Measurements from ENCODE around the gene MAN2A2. TPM values are rescaled to one million over a fixed set of nuclear protein-coding genes. Genes with fewer than 3 reads are reported as not detected.

The MAN2A2 gene
- total RNA-seq, 1 donor from 2014 or later: 51.4 TPM

- Mint-ChIP-seq H3K9me3 (ENCODE audit: low read depth) (no peaks in the 10 kb centered on the region), H3K4me3 (ENCODE audit: unreplicated experiment) (no peak overlapping the region), H3K27ac (ENCODE audit: unreplicated experiment) (no peak overlapping the region), H3K36me3 (ENCODE audit: low read depth) (peaks cover 1% of the 10 kb centered on the region), H3K27me3 (ENCODE audit: low read depth) (no peaks in the 10 kb centered on the region), H3K4me1 (ENCODE audit: low read depth) (peaks cover 32% of the 10 kb centered on the region)
- no peak for DNase-seq (ENCODE audit: low spot score)
- TF ChIP-seq CTCF (IDR thresholded peaks at IDR 0.05): no peak
Observed at GRCh38 chr15:90933301-90933700, 30.2 kb downstream of the MAN2A2 start.

- Mint-ChIP-seq H3K27me3 (ENCODE audit: low read depth) (no peaks in the 10 kb centered on the region), H3K27ac (ENCODE audit: unreplicated experiment) (peak overlapping the region; percentile 83), H3K4me3 (ENCODE audit: unreplicated experiment) (peak overlapping the region; percentile 83), H3K9me3 (ENCODE audit: low read depth) (no peaks in the 10 kb centered on the region), H3K4me1 (ENCODE audit: low read depth) (peaks cover 32% of the 10 kb centered on the region), H3K36me3 (ENCODE audit: low read depth) (peaks cover 2% of the 10 kb centered on the region)
- TF ChIP-seq CTCF (IDR thresholded peaks at IDR 0.05): peak; percentile 91
- no peak for DNase-seq (ENCODE audit: low spot score)
Observed at GRCh38 chr15:90934256-90934948, 31.3 kb downstream of the MAN2A2 start.

GRCh38 chr15:90934949-90935751, 32.0 kb downstream of the MAN2A2 start, which contains the start of gene UNC45A:
UNC45A (plus strand) TSS chr15:90935285; CDS start chr15:90935325, 40 bp downstream.
- H3K27ac Mint-ChIP-seq (ENCODE audit: unreplicated experiment): peak within 1 kb of the TSS; percentile 86
- no peak for TF ChIP-seq CTCF (IDR thresholded peaks at IDR 0.05)
- H3K4me1 Mint-ChIP-seq (ENCODE audit: low read depth): peaks cover 32% of the 10 kb centered on the region
- peaks cover 8% of the 10 kb centered on the region for H3K36me3 Mint-ChIP-seq (ENCODE audit: low read depth)
- H3K4me3 Mint-ChIP-seq (ENCODE audit: unreplicated experiment): peak within 1 kb of the TSS; percentile 83
- H3K27me3 Mint-ChIP-seq (ENCODE audit: low read depth): no peaks in the 10 kb centered on the region
- no peaks in the 10 kb centered on the region for H3K9me3 Mint-ChIP-seq (ENCODE audit: low read depth)
- DNase-seq (ENCODE audit: low spot score): no peak

- no peak for DNase-seq (ENCODE audit: low spot score)
- TF ChIP-seq CTCF (IDR thresholded peaks at IDR 0.05): no peak
- Mint-ChIP-seq H3K4me3 (ENCODE audit: unreplicated experiment) (peak overlapping the region; percentile 83), H3K36me3 (ENCODE audit: low read depth) (peaks cover 16% of the 10 kb centered on the region), H3K9me3 (ENCODE audit: low read depth) (no peaks in the 10 kb centered on the region), H3K4me1 (ENCODE audit: low read depth) (peaks cover 26% of the 10 kb centered on the region), H3K27ac (ENCODE audit: unreplicated experiment) (no peak overlapping the region), H3K27me3 (ENCODE audit: low read depth) (no peaks in the 10 kb centered on the region)
Observed at GRCh38 chr15:90936823-90937222, 33.7 kb downstream of the MAN2A2 start.

GRCh38 chr15:90938261-90938660, 35.2 kb downstream of the MAN2A2 start:
- peaks cover 22% of the 10 kb centered on the region for H3K4me1 Mint-ChIP-seq (ENCODE audit: low read depth)

More at GRCh38 chr15:90938261-90938660, 35.2 kb downstream of the MAN2A2 start:
- Mint-ChIP-seq H3K9me3 (ENCODE audit: low read depth) (no peaks in the 10 kb centered on the region), H3K27ac (ENCODE audit: unreplicated experiment) (no peak overlapping the region), H3K36me3 (ENCODE audit: low read depth) (peaks cover 22% of the 10 kb centered on the region), H3K4me3 (ENCODE audit: unreplicated experiment) (no peak overlapping the region), H3K27me3 (ENCODE audit: low read depth) (no peaks in the 10 kb centered on the region)
- no peak for DNase-seq (ENCODE audit: low spot score)
- TF ChIP-seq CTCF (IDR thresholded peaks at IDR 0.05): no peak
